GM23338 (cell line): ENCODE measurements around the gene THOC7. TPM values are rescaled to one million over a fixed set of nuclear protein-coding genes. Genes with fewer than 3 reads are reported as not detected.

ENCODE experiments used
- ATAC-seq: fragments of 200-7000 bp; cut with Tn5 transposase; 3 replicates; pipeline ENCODE4 v1.9.1; 2020
- DNase-seq: peaks from one replicate; pipeline ENCODE4 v3.0.0-alpha.2; 2015; ENCODE audit warnings: low spot score
- H2AFZ ChIP-seq: fragments of 200-600 bp; sonication (generic); 2 replicates; pipeline ENCODE4 v1.8.0; 2016; ENCODE audit warnings: antibody characterized with exemption, mild to moderate bottlenecking, moderate library complexity
- H3F3A ChIP-seq: fragments of 200-600 bp; sonication (generic); replicated peaks from 2 replicates; pipeline ENCODE4 v1.8.0; 2017; ENCODE audit warnings: antibody characterized with exemption, mixed run types, low read depth
- H3K27ac ChIP-seq: fragments of 200-600 bp; sonication (generic); 2 replicates; pipeline ENCODE4 v1.6.1; 2016; ENCODE audit warnings: low read depth
- H3K27me3 ChIP-seq: fragments of 200-600 bp; sonication (generic); 2 replicates; pipeline ENCODE4 v1.8.0; 2016; ENCODE audit warnings: mild to moderate bottlenecking, mixed run types, moderate library complexity; ENCODE audit not compliant: insufficient read depth
- H3K36me3 ChIP-seq: fragments of 200-600 bp; sonication (generic); 2 replicates; pipeline ENCODE4 v1.8.0; 2016; ENCODE audit warnings: mild to moderate bottlenecking; ENCODE audit not compliant: insufficient read depth
- H3K4me1 ChIP-seq: fragments of 200-600 bp; sonication (generic); 2 replicates; pipeline ENCODE4 v1.8.0; 2016; ENCODE audit warnings: mild to moderate bottlenecking, moderate library complexity; ENCODE audit not compliant: insufficient read depth
- H3K4me2 ChIP-seq: fragments of 200-600 bp; sonication (generic); 2 replicates; pipeline ENCODE4 v1.7.1; 2017; ENCODE audit warnings: mixed run types
- H3K4me3 ChIP-seq: fragments of 200-600 bp; sonication (generic); 2 replicates; pipeline ENCODE4 v1.6.1; 2016; ENCODE audit warnings: mixed run types
- H3K79me2 ChIP-seq: fragments of 200-600 bp; sonication (generic); replicated peaks from 2 replicates; pipeline ENCODE4 v1.8.0; 2017; ENCODE audit warnings: mild to moderate bottlenecking; ENCODE audit not compliant: insufficient read depth
- H3K9me2 ChIP-seq: fragments of 200-600 bp; sonication (generic); 2 replicates; pipeline ENCODE4 v1.8.0; 2017; ENCODE audit not compliant: insufficient read depth
- H4K20me1 ChIP-seq: fragments of 200-600 bp; sonication (generic); replicated peaks from 2 replicates; pipeline ENCODE4 v1.8.0; 2017; ENCODE audit warnings: mild to moderate bottlenecking; ENCODE audit not compliant: insufficient read depth
- H3K27ac Mint-ChIP-seq: 2 replicates; pipeline ENCODE4 v1.8.0; 2020; ENCODE audit warnings: inconsistent platforms, mild to moderate bottlenecking, moderate library complexity, mixed read lengths
- H3K27me3 Mint-ChIP-seq: 3 replicates; pipeline ENCODE4 v1.8.0; 2022; ENCODE audit warnings: low read depth, mild to moderate bottlenecking, moderate library complexity, mixed read lengths, inconsistent platforms; ENCODE audit not compliant: insufficient read depth, poor library complexity
- H3K36me3 Mint-ChIP-seq: 3 replicates; pipeline ENCODE4 v1.8.0; 2021; ENCODE audit warnings: low read depth, mild to moderate bottlenecking, inconsistent platforms, moderate library complexity, mixed read lengths
- H3K4me1 Mint-ChIP-seq: 3 replicates; pipeline ENCODE4 v1.8.0; 2020; ENCODE audit warnings: mild to moderate bottlenecking, inconsistent platforms, mixed read lengths
- H3K4me3 Mint-ChIP-seq: 3 replicates; pipeline ENCODE4 v1.8.0; 2021; ENCODE audit warnings: moderate library complexity, mild to moderate bottlenecking, inconsistent platforms, mixed read lengths
- H3K9me3 Mint-ChIP-seq: 3 replicates; pipeline ENCODE4 v1.8.0; 2020; ENCODE audit warnings: moderate library complexity, mild to moderate bottlenecking, inconsistent platforms, mixed read lengths
- CREB1 ChIP-seq: fragments of 250-450 bp; sonication (Bioruptor Pico); IDR thresholded peaks from 2 replicates; pipeline ENCODE4 v1.5.0; 2020; ENCODE audit warnings: low read depth, mild to moderate bottlenecking, moderate library complexity
- CTCF ChIP-seq, 2 experiments: fragments of 200-600 bp in 1 of 2; sonication (generic) in 1 of 2; conservative IDR thresholded peaks; 2 replicates each; pipeline versions ENCODE4 v1.5.1 to v1.6.1; 2016 to 2017; ENCODE audit warnings: antibody characterized with exemption in 2 of 2, low read depth in 2 of 2, mild to moderate bottlenecking in 2 of 2, moderate library complexity in 1 of 2
- STAT1 ChIP-seq: IDR thresholded peaks from one replicate; pipeline ENCODE4 v1.6.1; 2016; ENCODE audit warnings: antibody characterized with exemption; ENCODE audit not compliant: unreplicated experiment
- ZNF114 ChIP-seq: fragments of 250-450 bp; sonication (Bioruptor Pico); IDR thresholded peaks from 2 replicates; pipeline ENCODE4 v1.5.0; 2020; ENCODE audit warnings: mild to moderate bottlenecking, moderate library complexity
- ZNF331 ChIP-seq: fragments of 250-450 bp; sonication (Bioruptor Pico); IDR thresholded peaks from 2 replicates; pipeline ENCODE4 v1.5.0; 2020; ENCODE audit warnings: low read depth, mild to moderate bottlenecking, moderate library complexity
- ZNF462 ChIP-seq: fragments of 250-450 bp; sonication (Bioruptor Pico); IDR thresholded peaks from 2 replicates; pipeline ENCODE4 v1.5.0; 2020; ENCODE audit warnings: mild to moderate bottlenecking, moderate library complexity
- polyA plus RNA-seq: library from polyadenylated mRNA; unstranded; fragments of >200 nt; fragmentation: Nextera tagmentation; extraction: Ambion mirVana; gene quantifications from 2 replicates; pipeline ENCODE4 v1.2.1, GENCODE V29; 2016
- total RNA-seq: library from RNA; depleted of rRNA; stranded (reverse); fragments of >200 nt; shearing (Covaris generic); gene quantifications from 2 replicates; pipeline ENCODE4 v1.2.3, GENCODE V29; 2014

The THOC7 gene
- total and polyA plus RNA-seq, 2 experiments from 2014 or later, result 53.9 to 166 TPM

GRCh38 chr3:63824309-63824708, 39.3 kb downstream of the THOC7 start (continued):
- no peak for TF ChIP-seq ZNF462 (CRISPR knock-in tag)
- no peak for TF ChIP-seq ZNF114 (CRISPR knock-in tag)
- TF ChIP-seq CTCF (conservative IDR thresholded peaks at IDR 0.05; ENCODE audit: low read depth in 2 of 2), result no peak

DNA sequence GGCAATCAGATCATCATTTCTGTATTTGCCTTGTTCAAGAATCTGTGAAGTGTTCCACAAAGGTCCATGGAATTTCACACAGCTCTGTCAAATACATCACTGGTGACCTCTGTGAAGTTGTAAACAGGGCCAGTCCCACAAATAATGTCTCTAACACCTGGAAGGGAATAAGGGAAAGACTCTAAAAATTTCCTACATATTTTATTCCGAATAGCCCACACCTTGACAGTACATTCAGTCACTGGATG, 44.5 kb downstream of the THOC7 start, which contains the start of gene C3orf49:
Gene C3orf49 (plus strand): TSS at position 149 of the 248 bp plus-strand sequence. CDS start 173 bp downstream, outside the sequence.
- H3K27ac Mint-ChIP-seq, result no peak within 1 kb of the TSS
- no peak within 1 kb of the TSS for H3K4me2 ChIP-seq
- no peak within 1 kb of the TSS for H3K4me3 Mint-ChIP-seq

More for the DNA sequence above, 44.5 kb downstream of the THOC7 start, which contains the start of gene C3orf49:
- Histone ChIP-seq H3F3A (no peaks in the 10 kb centered on the region), H4K20me1 (no peaks in the 10 kb centered on the region), H3K9me2 (no peaks in the 10 kb centered on the region), H3K79me2 (no peaks in the 10 kb centered on the region), H3K27me3 (no peaks in the 10 kb centered on the region), H3K36me3 (no peaks in the 10 kb centered on the region), H3K4me1 (no peaks in the 10 kb centered on the region), H3K4me3 (no peak within 1 kb of the TSS), H2AFZ (no peak within 1 kb of the TSS), H3K27ac (no peak within 1 kb of the TSS)
- H3K4me1 Mint-ChIP-seq, result peaks cover 11% of the 10 kb centered on the region
- TF ChIP-seq STAT1, result no peak
- no peak for TF ChIP-seq ZNF331 (CRISPR knock-in tag)
- TF ChIP-seq CREB1 (CRISPR knock-in tag), result no peak
- no peak for TF ChIP-seq ZNF114 (CRISPR knock-in tag)
- no peaks in the 10 kb centered on the region for H3K9me3 Mint-ChIP-seq
- no peaks in the 10 kb centered on the region for H3K27me3 Mint-ChIP-seq
- H3K36me3 Mint-ChIP-seq, result no peaks in the 10 kb centered on the region
- ATAC-seq (no peak), DNase-seq (no peak)
